Ascending aorta (tissue), 2 donors: Measurements from ENCODE around the gene SEZ6L. TPM values are rescaled to one million over a fixed set of nuclear protein-coding genes. Genes with fewer than 3 reads are reported as not detected.

ENCODE experiments used
- DNase-seq, 2 donors: peaks; one replicate each; pipeline ENCODE4 v3.0.0-alpha.2; 2019; ENCODE audit warnings: low spot score in 2 of 2
- H3K27ac ChIP-seq, 2 donors: fragments of 200-600 bp; sonication (generic); one replicate each; pipeline ENCODE4 v1.5.1; 2016 to 2017; ENCODE audit warnings: mild to moderate bottlenecking in 1 of 2
- H3K27me3 ChIP-seq: fragments of 200-600 bp; sonication (generic); one replicate; pipeline ENCODE4 v1.5.1; 2017
- H3K36me3 ChIP-seq, 2 donors: fragments of 200-600 bp; sonication (generic); one replicate each; pipeline ENCODE4 v1.5.1; 2016
- H3K4me1 ChIP-seq, 2 donors: fragments of 200-600 bp; sonication (generic); one replicate each; pipeline ENCODE4 v1.5.1; 2016 to 2017; ENCODE audit warnings: mild to moderate bottlenecking in 1 of 2
- H3K4me3 ChIP-seq, 2 donors: fragments of 200-600 bp; sonication (generic); one replicate each; pipeline ENCODE4 v1.5.1; 2016 to 2017; ENCODE audit warnings: mild to moderate bottlenecking in 1 of 2
- H3K9me3 ChIP-seq, 2 donors: fragments of 200-600 bp; sonication (generic); one replicate each; pipeline ENCODE4 v1.5.1; 2016
- intact Hi-C: fragments of 100-400 bp; cut with DNase I; formaldehyde crosslinking; loops from one replicate; pipeline ENCODE4 v1.15.1; 2023
- total RNA-seq: library from RNA; depleted of rRNA; stranded (reverse); fragments of >200 nt; gene quantifications from one replicate; pipeline ENCODE4 v1.1.0, GENCODE V29; 2016
- TF ChIP-seq, protein P1 (sequence below), 3 experiments: fragments of 200-600 bp in 2 of 3; fragments of 450-650 bp in 1 of 3; sonication (generic) in 2 of 3; IDR thresholded peaks; one replicate each; pipeline ENCODE4 v1.5.1; 2016 to 2019; ENCODE audit warnings: antibody characterized with exemption in 3 of 3, mild to moderate bottlenecking in 1 of 3, moderate library complexity in 1 of 3

The SEZ6L gene
- total RNA-seq, 1 donor from 2014 or later = not detected

DNA sequence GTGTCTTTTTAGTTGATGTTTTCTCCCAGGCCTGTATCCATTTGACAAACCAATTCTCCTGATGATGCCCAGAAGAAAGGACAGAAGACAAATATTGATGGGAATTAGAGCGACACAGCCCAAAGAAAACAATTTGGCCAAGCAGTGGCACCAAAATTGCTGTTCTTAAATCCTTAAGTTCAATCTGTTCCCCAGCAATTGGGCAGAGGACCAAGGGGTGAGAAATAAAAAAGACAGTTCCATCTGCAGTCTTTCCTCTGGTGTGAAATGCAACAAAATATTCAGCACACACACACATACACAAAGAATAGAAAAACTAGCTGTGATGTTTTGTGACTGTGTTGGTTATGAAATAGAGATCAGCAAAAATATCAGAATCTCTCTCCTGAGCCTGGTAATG, 221.8 kb downstream of the SEZ6L start:
- no peak overlapping the region for H3K27ac ChIP-seq
- no peak overlapping the region for H3K4me3 ChIP-seq
- no peaks in the 10 kb centered on the region for H3K36me3 ChIP-seq
- no peak for DNase-seq
- H3K9me3 ChIP-seq = no peaks in the 10 kb centered on the region
- intact Hi-C loops = no loop called here
- no peaks in the 10 kb centered on the region for H3K27me3 ChIP-seq
- H3K4me1 ChIP-seq = no peaks in the 10 kb centered on the region
- TF ChIP-seq, protein P1, sequence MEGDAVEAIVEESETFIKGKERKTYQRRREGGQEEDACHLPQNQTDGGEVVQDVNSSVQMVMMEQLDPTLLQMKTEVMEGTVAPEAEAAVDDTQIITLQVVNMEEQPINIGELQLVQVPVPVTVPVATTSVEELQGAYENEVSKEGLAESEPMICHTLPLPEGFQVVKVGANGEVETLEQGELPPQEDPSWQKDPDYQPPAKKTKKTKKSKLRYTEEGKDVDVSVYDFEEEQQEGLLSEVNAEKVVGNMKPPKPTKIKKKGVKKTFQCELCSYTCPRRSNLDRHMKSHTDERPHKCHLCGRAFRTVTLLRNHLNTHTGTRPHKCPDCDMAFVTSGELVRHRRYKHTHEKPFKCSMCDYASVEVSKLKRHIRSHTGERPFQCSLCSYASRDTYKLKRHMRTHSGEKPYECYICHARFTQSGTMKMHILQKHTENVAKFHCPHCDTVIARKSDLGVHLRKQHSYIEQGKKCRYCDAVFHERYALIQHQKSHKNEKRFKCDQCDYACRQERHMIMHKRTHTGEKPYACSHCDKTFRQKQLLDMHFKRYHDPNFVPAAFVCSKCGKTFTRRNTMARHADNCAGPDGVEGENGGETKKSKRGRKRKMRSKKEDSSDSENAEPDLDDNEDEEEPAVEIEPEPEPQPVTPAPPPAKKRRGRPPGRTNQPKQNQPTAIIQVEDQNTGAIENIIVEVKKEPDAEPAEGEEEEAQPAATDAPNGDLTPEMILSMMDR (IDR thresholded peaks at IDR 0.05) = no peak

DNA sequence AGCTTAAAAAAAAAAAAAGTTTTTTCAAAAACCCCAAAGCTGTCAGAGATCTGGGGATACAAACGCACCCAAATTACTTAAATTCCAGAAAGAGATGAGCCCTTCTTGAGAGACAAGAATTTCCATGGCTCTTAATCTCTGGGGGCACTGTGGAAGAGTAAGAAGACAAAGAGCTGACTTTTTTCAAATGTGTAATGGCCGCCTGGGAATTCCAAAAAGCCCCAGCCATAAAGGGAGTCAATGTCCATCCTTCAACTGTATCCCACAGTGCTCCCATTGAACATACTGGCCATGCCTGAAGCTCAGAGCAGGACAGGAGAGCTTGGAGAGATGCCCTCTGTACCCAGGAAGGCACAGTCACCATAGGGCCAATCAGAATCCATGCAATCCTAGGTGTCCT, 222.4 kb downstream of the SEZ6L start:
- DNase-seq = no peak
- H3K27me3 ChIP-seq = no peaks in the 10 kb centered on the region
- no peak overlapping the region for H3K4me3 ChIP-seq
- no peaks in the 10 kb centered on the region for H3K4me1 ChIP-seq
- H3K9me3 ChIP-seq = no peaks in the 10 kb centered on the region
- H3K36me3 ChIP-seq = no peaks in the 10 kb centered on the region
- intact Hi-C loops = no loop called here
- TF ChIP-seq, protein P1 (IDR thresholded peaks at IDR 0.05) = no peak
- no peak overlapping the region for H3K27ac ChIP-seq

DNA sequence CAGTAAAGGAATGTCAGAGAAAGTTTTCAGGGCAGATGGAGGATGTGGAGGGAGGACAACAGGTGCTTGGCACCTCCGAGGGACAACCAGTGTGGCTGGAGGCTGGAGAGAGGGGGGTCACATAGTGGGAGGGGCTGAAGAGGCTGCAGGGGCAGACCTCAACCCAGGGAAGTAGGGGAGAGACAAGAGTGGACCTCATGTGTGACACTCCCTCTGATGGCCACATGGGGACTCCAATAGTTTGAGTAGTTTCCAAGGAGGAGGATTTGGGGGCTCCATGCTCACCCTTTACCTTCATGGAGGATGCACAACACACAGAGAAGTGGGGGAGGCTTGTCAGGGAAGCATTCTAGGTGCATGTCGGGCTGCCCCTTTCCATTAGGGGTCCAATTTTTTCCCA, 224.7 kb downstream of the SEZ6L start:
- Histone ChIP-seq H3K27me3 (no peaks in the 10 kb centered on the region), H3K4me3 (no peak overlapping the region), H3K9me3 (no peaks in the 10 kb centered on the region), H3K36me3 (no peaks in the 10 kb centered on the region), H3K27ac (no peak overlapping the region), H3K4me1 (no peaks in the 10 kb centered on the region)
- no peak for DNase-seq
- TF ChIP-seq, protein P1 (IDR thresholded peaks at IDR 0.05) = no peak
- intact Hi-C loops = no loop called here

DNA sequence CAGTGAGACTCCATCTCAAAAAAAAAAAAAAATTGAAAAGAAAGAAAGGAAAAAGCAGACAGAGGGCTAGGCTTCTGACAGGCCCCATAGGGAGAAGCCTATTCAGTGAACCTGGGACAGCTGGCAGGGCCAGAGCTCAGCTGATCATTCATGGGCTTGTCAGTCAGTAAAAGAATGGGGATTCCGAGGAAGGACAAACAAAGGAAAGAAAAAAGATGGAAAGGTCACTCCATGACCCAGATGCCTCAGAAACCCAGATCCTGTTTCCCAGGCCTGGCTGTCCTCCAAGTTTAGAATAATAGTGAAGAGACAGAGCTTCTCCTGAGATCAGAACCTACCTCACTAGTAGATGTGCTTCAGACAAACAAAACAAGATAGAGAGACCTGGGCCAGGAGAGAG, 225.5 kb downstream of the SEZ6L start:
- DNase-seq = no peak
- TF ChIP-seq, protein P1 (IDR thresholded peaks at IDR 0.05) = no peak
- intact Hi-C loops = no loop called here
- Histone ChIP-seq H3K4me3 (no peak overlapping the region), H3K27me3 (no peaks in the 10 kb centered on the region), H3K4me1 (no peaks in the 10 kb centered on the region), H3K9me3 (no peaks in the 10 kb centered on the region), H3K27ac (no peak overlapping the region), H3K36me3 (no peaks in the 10 kb centered on the region)

DNA sequence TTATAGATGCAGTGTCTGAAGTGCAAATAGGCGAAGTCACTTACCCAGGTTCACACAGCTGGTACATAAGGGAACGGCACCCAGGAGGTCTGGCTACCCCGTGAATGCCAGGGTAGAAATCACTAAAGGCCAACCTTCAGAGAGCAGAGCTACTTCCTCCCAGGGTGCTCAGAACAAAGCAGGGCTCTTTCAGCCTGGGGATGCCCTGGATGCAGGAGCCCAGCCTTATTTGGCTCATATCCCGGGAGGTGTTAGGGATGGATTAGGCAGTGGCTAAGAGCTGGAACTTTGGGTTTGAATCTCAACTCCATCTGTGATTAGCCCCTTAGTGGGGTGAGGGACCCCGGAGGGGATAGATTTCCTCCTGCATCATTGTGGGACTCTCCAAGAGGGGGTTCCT, 226.7 kb downstream of the SEZ6L start:
- H3K27me3 ChIP-seq = no peaks in the 10 kb centered on the region
- TF ChIP-seq, protein P1 (IDR thresholded peaks at IDR 0.05) = no peak
- H3K27ac ChIP-seq = no peak overlapping the region
- no peaks in the 10 kb centered on the region for H3K4me1 ChIP-seq
- no peaks in the 10 kb centered on the region for H3K36me3 ChIP-seq
- intact Hi-C loops = no loop called here
- DNase-seq = no peak
- no peaks in the 10 kb centered on the region for H3K9me3 ChIP-seq
- H3K4me3 ChIP-seq = no peak overlapping the region

DNA sequence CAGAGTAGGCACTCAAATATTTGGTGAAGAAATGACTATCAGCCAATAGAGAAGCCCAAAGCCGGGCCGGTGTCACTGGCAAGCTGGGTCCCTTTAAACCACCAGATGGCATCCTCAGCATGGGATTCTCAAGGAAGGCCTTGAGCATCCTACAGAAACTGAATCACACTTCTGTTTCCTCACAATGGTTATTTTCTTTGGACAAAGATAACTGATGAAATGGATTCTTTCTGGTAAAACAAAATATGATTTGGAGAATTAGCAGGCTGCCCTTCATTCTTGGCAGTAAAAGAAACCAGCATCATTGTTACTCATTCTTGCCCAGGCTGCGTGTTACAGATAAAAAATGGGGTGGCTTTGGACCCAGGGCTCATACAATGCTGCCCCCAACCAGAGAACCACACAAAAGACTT, 229.5 kb downstream of the SEZ6L start:
- DNase-seq = peak in 1 of 2 donors; percentile 71
- Histone ChIP-seq H3K27me3 (no peaks in the 10 kb centered on the region), H3K27ac (no peak overlapping the region), H3K9me3 (no peaks in the 10 kb centered on the region), H3K4me3 (no peak overlapping the region), H3K36me3 (no peaks in the 10 kb centered on the region), H3K4me1 (no peaks in the 10 kb centered on the region)
- TF ChIP-seq, protein P1 (IDR thresholded peaks at IDR 0.05) = peak; percentile 22 to 44 (median 30)
- intact Hi-C loops = loop anchor here (2.0 kb wide), 1 partner anchor 62 kb away; no protein-coding TSS in a partner anchor
